Measurements from ENCODE around the gene PKMYT1.

PKMYT1 gene

GRCh38 chr16:2992383-2993081 lies 12.3 kb upstream of the PKMYT1 start:
- DNase-seq: no peak

- DNase-seq: no peak
Observed at GRCh38 chr16:2991566-2992261, 11.5 kb upstream of the PKMYT1 start.

- DNase-seq: no peak
Observed at GRCh38 chr16:2990891-2991290, 10.6 kb upstream of the PKMYT1 start.

GRCh38 chr16:2988590-2989099 lies 8.4 kb upstream of the PKMYT1 start:
- DNase-seq: no peak

GRCh38 chr16:2987833-2988232 lies 7.6 kb upstream of the PKMYT1 start:
- DNase-seq: no peak

- DNase-seq: no peak
Observed at GRCh38 chr16:2987286-2987685, 7.0 kb upstream of the PKMYT1 start.

GRCh38 chr16:2986623-2987188 lies 6.5 kb upstream of the PKMYT1 start:
- no peak for DNase-seq

- DNase-seq: no peak
Observed at GRCh38 chr16:2985893-2986355, 5.7 kb upstream of the PKMYT1 start.

GRCh38 chr16:2985462-2985861 lies 5.2 kb upstream of the PKMYT1 start:
- no peak for DNase-seq

GRCh38 chr16:2983706-2984136 lies 3.5 kb upstream of the PKMYT1 start:
- DNase-seq: peak; percentile 59 to 63

GRCh38 chr16:2982402-2982801 lies 2.2 kb upstream of the PKMYT1 start:
- no peak for DNase-seq

GRCh38 chr16:2981899-2982250 lies 1.6 kb upstream of the PKMYT1 start:
- DNase-seq: no peak

GRCh38 chr16:2981177-2981898 lies 1.1 kb upstream of the PKMYT1 start:
- no peak for DNase-seq

GRCh38 chr16:2979669-2980226 lies 498 bp downstream of the PKMYT1 start:
- no peak for DNase-seq

- DNase-seq: no peak
Observed at GRCh38 chr16:2977440-2977839, 2.8 kb downstream of the PKMYT1 start.

GRCh38 chr16:2976673-2977072 lies 3.6 kb downstream of the PKMYT1 start:
- DNase-seq: no peak

- no peak for DNase-seq
Observed at GRCh38 chr16:2976201-2976600, 4.0 kb downstream of the PKMYT1 start.

- DNase-seq: no peak
Observed at GRCh38 chr16:2975161-2975795, 5.0 kb downstream of the PKMYT1 start.

- DNase-seq: no peak
Observed at GRCh38 chr16:2974319-2975056, 5.8 kb downstream of the PKMYT1 start.

- no peak for DNase-seq
Observed at GRCh38 chr16:2973605-2974318, 6.5 kb downstream of the PKMYT1 start.

- DNase-seq: no peak
Observed at GRCh38 chr16:2973093-2973492, 7.2 kb downstream of the PKMYT1 start.

Data from activated CD4-positive, alpha-beta T cell treated with anti-CD3 and anti-CD28 coated beads for 4 hours (primary cell).